ENCODE results near the gene KLRG1.

DNA sequence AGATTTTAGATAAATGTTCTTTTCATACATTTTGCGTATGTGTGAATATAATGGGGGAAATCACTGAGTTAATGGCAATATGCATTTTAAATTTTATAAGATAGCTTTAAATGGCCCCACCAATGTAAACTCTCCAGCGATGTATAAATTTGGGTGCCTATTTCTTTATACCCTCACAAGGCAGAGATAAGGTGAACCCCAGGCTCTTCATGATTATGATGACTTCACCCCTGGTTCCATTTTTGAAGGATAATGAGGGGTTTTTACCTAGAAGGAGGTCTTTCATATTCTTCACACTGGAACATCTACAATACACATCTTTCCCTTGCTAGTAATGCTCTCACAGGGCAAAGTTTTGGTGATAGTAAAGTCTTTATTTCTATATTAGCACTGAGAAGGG lies 35.2 kb downstream of the KLRG1 start:
- TF ChIP-seq, protein P1, sequence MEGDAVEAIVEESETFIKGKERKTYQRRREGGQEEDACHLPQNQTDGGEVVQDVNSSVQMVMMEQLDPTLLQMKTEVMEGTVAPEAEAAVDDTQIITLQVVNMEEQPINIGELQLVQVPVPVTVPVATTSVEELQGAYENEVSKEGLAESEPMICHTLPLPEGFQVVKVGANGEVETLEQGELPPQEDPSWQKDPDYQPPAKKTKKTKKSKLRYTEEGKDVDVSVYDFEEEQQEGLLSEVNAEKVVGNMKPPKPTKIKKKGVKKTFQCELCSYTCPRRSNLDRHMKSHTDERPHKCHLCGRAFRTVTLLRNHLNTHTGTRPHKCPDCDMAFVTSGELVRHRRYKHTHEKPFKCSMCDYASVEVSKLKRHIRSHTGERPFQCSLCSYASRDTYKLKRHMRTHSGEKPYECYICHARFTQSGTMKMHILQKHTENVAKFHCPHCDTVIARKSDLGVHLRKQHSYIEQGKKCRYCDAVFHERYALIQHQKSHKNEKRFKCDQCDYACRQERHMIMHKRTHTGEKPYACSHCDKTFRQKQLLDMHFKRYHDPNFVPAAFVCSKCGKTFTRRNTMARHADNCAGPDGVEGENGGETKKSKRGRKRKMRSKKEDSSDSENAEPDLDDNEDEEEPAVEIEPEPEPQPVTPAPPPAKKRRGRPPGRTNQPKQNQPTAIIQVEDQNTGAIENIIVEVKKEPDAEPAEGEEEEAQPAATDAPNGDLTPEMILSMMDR (IDR thresholded peaks at IDR 0.05; ENCODE audit: insufficient read depth, low read length), result no peak
- TF ChIP-seq POLR2AphosphoS5 (IDR thresholded peaks at IDR 0.05; ENCODE audit: low read depth) (no peak), SPI1 (IDR thresholded peaks at IDR 0.05; ENCODE audit: borderline replicate concordance, low read depth) (no peak)
- TF ChIP-seq, protein P2, sequence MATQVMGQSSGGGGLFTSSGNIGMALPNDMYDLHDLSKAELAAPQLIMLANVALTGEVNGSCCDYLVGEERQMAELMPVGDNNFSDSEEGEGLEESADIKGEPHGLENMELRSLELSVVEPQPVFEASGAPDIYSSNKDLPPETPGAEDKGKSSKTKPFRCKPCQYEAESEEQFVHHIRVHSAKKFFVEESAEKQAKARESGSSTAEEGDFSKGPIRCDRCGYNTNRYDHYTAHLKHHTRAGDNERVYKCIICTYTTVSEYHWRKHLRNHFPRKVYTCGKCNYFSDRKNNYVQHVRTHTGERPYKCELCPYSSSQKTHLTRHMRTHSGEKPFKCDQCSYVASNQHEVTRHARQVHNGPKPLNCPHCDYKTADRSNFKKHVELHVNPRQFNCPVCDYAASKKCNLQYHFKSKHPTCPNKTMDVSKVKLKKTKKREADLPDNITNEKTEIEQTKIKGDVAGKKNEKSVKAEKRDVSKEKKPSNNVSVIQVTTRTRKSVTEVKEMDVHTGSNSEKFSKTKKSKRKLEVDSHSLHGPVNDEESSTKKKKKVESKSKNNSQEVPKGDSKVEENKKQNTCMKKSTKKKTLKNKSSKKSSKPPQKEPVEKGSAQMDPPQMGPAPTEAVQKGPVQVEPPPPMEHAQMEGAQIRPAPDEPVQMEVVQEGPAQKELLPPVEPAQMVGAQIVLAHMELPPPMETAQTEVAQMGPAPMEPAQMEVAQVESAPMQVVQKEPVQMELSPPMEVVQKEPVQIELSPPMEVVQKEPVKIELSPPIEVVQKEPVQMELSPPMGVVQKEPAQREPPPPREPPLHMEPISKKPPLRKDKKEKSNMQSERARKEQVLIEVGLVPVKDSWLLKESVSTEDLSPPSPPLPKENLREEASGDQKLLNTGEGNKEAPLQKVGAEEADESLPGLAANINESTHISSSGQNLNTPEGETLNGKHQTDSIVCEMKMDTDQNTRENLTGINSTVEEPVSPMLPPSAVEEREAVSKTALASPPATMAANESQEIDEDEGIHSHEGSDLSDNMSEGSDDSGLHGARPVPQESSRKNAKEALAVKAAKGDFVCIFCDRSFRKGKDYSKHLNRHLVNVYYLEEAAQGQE (IDR thresholded peaks at IDR 0.05; ENCODE audit: insufficient replicate concordance, low read depth), result no peak
